G401.6 (cell line): ENCODE data around the gene C1orf210.

Experiments
- FAIRE-seq: peaks from 2 replicates; lab custom pipeline; 2012; peaks lifted over from hg19 to GRCh38; lab: Jason Lieb, UNC

Gene C1orf210

DNA sequence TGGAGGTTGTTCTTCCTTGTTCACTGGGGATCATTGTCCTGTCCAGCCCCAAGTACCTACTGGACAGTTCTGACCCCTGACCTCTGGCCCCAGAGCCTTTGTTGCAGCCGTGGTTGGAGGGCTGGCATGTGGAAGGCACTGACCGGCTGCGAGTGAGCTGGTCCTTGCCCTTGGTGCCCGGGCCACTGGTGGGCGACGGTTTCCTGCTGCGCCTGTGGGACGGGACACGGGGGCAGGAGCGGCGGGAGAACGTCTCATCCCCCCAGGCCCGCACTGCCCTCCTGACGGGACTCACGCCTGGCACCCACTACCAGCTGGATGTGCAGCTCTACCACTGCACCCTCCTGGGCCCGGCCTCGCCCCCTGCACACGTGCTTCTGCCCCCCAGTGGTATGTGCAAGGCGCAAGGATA is 26.8 kb upstream of the C1orf210 start:
- no peak for FAIRE-seq

DNA sequence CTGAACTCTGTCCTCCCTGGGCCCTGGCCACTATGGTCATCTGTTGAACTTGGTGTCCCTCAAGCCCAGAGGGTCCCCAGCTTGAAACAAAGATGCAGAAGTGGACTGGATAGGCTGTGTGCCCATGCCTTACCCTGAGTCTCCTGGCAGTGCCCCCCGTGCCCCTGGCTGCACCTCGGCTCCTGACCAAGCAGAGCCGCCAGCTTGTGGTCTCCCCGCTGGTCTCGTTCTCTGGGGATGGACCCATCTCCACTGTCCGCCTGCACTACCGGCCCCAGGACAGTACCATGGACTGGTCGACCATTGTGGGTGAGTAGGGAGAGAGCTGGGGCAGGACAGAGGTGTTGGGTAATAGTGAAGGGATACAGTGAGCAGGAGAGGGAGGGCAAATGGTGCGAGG is 26.1 kb upstream of the C1orf210 start:
- FAIRE-seq: no peak

DNA sequence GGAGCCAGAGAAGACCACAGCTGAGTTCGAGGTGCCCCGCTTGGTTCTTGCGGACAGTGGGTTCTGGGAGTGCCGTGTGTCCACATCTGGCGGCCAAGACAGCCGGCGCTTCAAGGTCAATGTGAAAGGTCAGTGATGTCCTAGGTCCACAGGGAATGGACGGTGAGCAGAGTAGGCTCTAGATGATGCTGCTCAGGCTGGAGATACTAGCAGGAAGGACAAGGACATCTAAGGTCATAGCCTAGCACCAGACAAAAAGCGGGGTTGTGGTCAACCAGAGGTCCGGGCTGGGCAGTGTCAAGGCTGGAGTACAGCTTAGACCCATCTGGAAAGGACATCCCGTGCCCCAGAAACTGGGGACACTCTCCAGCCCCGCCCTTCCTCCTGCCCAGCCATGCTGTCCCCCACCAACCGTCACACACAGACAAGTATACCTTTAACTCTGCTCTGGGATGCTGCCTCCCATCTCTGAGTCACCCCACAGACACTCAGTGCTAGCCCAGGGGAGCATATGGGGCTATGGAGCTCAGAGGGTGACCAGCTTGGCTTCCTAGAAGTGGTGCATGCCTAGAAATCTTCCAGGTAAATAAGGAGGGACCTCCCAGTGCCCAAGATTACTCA is 24.1 kb upstream of the C1orf210 start:
- no peak for FAIRE-seq

DNA sequence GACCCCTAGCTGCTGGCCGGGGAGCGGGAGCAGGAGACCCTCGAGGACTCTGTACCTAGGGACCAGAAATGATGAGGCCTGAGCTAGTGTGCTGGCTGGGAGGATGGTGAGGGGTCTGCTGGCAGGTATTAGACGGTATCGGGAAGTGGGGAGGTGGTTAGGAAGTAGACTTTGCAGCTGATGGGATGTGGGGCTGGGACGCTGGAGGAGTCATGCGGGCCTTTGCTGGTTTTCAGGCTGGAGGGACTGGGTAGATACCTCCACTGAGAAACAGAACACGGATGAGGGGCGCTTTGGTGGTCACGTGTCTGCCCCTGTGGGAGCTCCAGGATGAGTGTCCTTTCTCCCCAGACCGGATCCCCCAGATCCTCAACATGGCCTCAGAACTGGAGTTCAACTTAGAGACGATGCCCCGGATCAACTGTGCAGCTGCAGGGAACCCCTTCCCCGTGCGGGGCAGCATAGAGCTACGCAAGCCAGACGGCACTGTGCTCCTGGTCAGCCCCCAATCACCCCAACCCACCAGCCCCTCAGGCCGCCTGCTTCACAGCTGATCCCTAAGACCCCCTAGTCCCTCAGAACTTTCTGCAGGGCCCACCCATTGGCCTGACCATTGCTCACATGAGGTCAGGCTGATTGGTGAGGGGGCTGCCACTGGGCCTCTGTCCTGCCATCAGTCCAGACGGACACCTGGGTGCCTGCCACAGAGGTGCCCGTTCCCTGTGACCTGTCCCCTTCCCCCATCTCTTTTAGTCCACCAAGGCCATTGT is 23.4 kb upstream of the C1orf210 start:
- FAIRE-seq: no peak

DNA sequence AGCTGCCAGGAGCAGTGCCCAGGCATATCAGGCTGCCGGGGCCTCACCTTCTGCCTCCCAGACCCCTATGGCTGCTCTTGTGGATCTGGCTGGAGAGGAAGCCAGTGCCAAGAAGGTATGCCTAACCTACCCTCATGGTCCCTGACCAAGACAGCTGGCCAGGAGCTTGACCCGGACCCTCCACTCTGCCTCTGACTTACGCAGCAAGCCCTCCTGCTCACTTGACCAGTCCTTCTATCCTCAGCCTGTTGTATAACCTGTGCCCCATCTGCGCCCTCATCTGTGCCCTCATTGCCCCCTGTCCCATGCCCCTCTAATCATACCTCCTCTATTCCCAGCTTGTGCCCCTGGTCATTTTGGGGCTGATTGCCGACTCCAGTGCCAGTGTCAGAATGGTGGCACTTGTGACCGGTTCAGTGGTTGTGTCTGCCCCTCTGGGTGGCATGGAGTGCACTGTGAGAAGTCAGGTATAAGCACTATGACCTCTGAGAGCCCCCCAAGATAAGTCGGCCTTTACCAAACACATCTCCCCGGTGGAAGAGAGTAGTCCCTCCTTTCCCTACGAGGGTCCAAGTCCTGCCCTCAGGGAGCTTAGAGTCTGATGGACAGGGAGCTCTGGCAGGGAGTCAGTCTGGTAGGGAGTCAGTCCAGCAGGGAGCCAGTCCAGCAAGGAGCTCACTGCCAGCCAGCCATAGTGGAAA is 22.2 kb upstream of the C1orf210 start:
- FAIRE-seq: no peak

DNA sequence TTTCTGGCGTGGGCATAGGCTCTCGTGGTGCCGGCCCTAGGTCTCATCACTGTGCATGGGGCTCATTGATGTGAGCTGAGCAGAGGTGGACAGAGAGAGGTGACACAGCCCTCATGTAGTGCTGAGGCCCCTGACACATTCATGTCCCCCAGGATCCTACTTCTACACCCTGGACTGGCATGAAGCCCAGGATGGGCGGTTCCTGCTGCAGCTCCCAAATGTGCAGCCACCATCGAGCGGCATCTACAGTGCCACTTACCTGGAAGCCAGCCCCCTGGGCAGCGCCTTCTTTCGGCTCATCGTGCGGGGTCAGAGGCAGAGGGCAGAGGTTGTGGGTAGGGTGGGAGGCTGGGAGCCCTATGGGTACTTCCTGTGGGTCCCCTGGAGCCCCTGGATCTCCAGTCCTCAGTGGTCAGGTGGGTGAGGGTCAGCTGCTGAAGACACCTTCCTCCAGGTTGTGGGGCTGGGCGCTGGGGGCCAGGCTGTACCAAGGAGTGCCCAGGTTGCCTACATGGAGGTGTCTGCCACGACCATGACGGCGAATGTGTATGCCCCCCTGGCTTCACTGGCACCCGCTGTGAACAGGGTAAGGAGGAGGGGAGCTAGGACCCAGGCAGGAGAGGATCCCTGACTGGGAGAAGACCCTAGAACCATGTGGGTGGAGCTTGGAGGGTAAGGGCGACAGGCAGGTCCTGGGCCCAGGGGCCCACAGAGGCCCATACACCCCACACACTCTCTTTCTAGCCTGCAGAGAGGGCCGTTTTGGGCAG is 21.5 kb upstream of the C1orf210 start:
- FAIRE-seq: no peak

DNA sequence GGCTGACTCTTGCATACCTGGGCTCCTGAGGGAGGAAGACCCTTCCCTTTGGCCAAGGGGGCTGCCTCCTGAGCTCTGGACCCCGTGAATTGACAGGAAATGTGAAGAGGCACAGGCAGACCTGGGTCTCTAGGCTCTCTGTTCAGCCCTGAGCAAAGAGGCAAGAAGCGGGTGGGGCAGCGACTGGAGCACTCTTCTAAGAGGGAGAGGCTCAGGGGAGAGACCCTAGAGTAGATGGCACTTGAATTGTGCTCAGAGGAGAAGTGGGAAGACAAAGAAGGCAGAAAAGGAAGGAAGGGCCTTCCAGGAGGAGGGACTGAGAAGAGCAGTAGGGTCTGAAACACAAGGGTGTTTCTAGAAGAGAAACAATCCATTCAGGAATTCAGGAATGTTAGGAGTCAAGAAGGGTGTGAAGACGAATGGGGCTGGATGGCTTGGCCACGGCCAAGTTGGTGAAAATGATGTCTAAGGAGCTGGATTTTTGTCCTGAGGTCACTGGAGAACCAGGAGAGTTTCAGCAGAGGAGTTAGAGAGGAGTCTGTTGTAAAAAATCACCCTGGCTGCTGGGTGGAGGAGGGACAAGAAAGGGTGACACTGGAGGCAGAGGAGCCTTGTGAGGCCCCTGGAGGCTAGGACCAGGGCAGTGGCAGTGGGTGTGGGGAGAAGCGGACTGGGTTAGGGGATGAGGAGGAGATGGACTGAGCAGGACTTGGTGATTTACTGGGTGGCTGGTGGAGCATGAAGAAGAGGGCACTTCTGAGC is 20.7 kb upstream of the C1orf210 start:
- FAIRE-seq: no peak

DNA sequence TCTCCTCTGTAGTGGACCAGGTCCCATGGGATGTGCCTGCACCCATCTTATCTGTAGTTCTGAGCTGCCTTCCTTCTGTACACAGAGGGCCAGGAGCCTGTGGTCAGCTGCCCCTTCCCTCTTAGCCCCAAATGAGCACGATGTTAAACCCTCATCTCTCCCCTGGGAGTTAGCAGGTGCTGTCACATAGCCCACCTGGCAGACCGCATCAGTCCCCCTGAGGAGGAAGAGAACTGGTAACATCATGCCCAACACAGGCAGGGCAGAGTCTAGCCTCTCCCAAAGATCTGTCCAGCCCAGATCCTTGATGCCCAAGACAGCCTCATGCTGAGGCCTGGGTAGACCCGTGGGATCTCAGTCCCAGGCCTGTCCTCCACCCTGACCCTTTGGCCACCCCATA is 20.1 kb upstream of the C1orf210 start:
- no peak for FAIRE-seq

DNA sequence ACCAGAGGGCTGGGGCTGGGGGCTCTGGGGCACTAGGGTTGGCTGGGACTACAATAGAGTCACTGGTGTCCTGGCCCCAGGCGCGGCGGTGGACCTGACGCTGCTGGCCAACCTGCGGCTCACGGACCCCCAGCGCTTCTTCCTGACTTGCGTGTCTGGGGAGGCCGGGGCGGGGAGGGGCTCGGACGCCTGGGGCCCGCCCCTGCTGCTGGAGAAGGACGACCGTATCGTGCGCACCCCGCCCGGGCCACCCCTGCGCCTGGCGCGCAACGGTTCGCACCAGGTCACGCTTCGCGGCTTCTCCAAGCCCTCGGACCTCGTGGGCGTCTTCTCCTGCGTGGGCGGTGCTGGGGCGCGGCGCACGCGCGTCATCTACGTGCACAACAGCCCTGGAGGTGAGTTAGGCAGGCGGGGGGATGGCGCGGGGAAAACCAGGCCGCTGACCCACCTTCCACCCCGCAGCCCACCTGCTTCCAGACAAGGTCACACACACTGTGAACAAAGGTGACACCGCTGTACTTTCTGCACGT is 19.5 kb upstream of the C1orf210 start:
- FAIRE-seq: no peak

DNA sequence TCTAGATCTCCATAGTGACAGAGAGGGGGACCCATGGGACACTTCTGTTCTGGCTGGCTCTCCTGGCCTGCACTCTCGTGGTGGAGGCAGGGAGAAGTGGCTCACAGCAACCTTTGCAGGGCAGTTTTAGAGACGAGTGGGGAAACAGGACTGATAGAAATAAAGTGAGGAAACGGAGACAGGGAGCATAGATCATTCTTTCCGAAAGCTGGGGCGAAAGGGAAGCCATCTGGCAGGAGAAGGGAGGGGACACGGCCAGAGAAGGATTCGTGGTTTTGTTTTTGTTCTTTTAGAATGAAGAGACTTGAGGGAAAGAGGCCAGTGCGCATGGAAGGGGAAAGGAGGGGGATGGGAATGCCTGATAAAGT is 18.9 kb upstream of the C1orf210 start:
- FAIRE-seq: no peak

DNA sequence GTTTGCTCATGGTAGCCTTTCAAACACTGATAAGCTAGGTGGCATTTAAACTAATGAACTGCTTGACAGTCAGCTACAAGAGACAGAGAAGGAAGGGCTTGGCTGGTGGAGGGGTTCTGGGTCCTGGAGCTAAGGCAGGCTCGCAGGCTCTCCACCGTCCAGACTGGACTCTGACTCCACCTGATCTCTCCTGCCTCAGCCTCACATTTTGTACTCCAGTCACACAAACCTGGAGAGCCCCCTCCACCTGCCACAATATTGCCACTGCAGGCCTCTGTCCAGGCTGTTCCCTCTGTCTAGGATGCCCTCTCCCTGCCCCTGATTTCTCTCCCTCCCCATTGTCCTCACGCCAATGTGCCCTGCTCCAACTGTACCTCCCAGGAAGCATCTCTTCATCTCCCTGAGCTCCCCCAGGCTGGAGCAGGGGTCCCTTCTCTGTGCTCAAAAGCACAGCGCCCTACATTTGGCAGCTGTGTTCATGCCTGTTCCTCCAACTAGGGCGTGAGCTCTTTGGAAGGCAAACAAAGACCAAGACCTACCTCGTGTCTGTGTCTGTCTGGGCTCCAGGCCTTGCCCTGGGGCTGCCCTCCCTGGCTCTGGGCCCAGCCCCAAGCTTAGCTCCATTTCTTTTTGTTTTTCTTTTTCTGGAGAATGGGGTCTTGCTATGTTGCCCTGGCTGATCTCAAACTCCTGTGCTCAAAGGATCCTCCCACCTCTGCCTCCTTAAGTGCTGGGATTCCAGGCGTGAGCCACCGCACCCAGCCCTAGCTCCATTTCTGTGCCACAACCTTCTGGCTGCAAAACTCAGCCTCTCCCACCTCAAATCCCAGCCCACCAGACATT is 18.3 kb upstream of the C1orf210 start:
- FAIRE-seq: no peak

DNA sequence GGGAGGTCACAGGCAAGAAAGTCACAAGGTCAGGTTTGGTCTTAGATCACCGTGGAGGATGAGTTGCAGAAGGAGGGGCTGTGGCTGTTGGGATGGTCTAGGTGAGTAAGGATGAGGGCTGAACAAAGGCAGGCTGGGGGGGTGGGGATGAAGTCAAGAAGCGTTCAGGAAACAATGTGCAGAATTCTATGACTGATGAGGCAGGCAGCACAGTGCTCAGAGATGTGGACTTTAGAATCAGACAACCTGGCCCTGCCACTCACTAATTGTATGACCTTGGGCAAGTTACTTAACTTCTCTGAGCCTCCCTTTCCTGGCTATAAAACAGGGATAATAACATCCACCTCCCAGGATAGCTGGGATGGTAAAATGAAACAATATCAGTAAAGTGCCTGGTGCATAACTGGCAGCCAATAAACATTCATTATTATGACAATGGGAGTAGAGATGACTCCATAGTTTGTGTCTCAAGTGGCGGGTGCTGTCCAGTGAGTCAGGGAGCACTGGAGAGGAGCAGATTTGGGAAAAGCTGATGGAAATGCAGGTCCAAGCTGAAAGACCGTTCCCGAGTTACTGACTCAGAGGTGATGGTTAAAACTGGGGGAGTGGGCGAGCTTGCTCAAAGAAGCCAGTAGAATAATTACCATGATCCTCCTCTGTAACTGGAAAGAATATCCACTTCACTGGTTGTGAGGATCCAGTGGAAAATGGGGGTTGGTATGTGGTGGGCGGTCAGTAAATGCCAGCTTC is 17.5 kb upstream of the C1orf210 start:
- no peak for FAIRE-seq

DNA sequence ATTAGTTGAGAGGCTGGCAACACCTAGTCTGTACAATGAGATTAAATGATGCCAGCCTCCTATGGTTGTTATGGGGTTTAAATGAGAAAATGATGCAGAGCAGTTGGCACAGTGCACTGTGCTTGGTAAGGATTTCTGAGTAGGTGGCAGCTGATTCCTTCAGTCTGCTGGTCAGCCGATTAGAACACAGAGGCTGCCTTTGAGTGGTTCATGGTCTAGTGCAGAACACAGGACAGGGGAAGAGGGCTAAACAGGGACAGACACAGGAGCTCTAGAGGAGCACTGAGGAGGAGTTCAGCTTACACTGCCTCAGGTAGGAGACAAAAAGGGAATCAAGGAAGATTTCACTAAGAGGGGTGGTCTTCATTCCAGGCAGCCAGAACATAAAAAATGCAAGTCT is 16.8 kb upstream of the C1orf210 start:
- FAIRE-seq: no peak

DNA sequence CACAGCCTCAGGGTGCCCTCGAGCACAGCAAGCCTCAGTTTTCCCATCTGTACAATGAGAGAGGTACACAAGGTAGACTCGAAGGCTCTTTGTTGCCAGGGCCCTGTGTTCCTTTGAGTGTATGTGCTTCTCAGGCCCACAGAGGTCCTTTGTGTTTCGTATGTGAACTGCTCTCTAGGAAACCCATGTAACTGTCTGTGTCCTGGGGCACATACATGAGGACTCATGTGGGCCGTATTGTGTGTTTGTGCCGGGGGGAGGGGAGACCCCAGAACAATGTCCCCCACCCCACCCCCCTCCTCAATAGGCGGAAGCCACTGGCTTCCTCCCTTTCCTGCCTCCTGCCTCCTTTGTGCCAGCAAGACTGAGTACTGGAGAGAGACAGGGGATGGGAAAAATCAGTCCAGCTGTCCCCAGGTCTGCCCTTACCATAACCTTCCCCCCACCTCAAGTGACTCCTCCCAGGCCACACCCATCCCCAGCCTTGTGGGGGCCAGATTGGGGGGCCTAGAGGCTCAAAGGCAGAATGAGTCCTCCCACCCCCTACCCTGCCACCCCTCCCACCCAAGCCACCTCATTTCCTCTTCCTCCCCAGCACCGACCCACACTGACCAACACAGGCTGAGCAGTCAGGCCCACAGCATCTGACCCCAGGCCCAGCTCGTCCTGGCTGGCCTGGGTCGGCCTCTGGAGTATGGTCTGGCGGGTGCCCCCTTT is 15.2 kb upstream of the C1orf210 start, which contains the start of gene TIE1:
Gene TIE1, plus strand, starts transcription at position 605 of the 717 bp plus-strand sequence. Its CDS starts 90 bp downstream, at position 695.
- no peak for FAIRE-seq

DNA sequence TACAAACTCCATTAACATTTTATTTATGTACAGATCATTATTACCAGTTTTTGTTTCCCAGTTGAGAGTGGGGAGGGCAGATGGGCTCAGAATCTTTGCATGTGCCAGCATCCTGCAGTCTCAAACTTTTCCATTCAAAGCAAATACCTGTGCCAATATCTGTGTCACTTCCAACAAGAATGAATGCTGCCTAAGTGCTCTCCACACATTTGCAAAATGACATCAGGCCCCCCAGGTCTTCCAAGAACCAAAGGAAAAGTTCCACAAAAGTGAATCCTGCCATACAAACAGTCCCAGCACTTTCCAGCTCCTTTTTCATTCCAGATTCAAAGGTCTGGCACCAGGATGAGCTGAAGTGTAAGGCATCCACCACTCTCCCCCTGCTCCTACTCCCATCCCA is 13.7 kb upstream of the C1orf210 start:
- FAIRE-seq: no peak

DNA sequence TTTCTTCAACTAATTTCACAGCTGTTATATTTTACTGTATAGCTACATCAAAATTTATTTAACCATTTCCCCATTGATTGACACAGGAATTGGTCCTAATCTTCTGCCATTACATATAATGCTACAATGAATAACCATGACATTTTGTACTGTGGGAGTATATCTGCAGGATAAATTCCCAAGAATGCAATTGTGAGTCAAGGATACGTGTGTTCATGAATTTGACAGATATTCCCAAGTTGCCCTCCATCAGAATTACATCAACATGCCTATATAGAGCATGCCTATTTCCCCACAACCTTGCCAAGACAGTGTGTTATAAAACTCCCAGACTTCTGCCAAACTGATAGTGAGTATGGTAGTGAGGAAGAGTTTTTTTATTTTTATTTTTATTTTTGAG is 12.7 kb upstream of the C1orf210 start:
- FAIRE-seq: no peak

DNA sequence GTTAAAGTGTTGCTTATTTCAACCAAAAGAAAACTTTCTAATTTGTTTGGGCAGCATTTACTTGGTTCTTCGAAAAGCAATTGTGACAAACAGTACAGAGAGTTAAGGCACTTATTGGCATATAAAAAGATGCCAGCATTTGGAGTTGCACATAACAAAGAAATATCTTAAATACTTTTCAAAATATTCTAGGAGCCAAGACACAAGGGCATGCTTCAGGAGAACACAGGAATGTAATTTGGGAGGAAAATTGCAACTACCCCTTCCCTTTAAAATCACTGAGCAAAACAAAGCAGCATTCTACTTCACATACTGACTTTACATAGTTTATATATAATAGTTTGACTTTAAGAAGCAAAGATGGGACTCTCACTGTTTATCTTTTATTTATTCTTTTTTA is 10.8 kb upstream of the C1orf210 start:
- no peak for FAIRE-seq

DNA sequence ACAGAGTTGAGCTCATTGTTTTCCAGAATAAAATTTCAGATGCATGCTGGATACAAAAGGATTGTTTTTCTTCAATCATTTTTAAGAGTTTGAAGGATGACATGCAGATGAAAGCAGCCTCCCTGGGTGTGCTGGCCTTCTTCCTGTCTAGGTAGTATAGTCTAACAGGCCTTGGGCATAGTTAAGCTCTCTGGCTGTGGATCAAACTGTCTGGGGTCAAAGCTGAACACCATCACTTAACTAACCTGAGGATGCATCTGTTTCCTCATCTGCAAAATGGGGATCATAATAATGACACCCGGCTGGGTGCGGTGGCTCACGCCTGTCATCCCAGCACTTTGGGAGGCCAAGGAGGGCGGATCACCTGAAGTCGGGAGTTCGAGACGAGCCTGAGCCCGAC is 9.4 kb upstream of the C1orf210 start:
- FAIRE-seq: no peak
